VCaP (cell line): Measurements from ENCODE around the gene CKB.

Experiments used
- H3K27ac ChIP-seq: fragments of 450-650 bp; 2 replicates; pipeline ENCODE4 v1.5.1; 2017
- TF ChIP-seq, protein P1 (sequence below): fragments of 450-650 bp; conservative IDR thresholded peaks from 2 replicates; pipeline ENCODE4 v1.5.1; 2017; ENCODE audit warnings: mild to moderate bottlenecking, moderate library complexity

Gene CKB

DNA sequence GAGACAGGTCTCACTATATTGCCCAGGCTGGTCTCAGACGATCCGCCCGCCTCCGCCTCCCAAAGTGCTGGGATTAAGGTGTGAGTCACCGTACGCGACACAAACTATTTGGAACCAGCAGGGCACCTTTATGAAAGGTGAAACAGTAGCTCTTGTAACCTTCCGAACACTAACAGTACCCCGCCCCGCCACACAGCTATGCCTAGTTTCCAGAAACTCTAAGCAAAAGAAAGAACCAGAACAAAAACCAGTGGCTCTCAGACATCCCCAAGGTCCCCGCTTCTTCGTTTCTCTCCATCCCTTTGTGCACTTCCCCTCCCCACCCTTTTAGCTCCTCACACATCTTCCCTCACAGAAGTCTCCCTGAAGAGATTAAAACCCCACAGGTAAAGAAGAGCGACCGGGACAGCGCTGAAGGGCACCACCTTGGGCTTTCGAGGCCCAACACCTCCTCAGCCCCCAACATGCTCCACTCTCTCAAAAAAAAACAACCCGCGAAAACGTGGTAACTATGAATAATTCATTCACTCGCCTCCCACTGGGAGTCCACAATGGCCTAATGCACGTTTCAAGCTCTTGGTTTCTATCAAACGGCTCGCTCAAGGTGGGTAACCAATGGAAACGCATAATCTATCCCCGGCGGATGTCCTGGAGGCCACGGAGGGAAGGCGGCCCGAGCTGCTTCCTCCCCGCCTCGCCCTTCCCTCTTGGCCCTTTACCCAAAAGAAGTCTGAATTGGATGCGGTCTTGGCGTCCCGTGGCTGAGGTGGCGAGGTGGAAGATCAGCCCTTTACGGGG is 39.0 kb upstream of the CKB start:
- H3K27ac ChIP-seq: peak overlapping the region; percentile 98
- TF ChIP-seq, protein P1, sequence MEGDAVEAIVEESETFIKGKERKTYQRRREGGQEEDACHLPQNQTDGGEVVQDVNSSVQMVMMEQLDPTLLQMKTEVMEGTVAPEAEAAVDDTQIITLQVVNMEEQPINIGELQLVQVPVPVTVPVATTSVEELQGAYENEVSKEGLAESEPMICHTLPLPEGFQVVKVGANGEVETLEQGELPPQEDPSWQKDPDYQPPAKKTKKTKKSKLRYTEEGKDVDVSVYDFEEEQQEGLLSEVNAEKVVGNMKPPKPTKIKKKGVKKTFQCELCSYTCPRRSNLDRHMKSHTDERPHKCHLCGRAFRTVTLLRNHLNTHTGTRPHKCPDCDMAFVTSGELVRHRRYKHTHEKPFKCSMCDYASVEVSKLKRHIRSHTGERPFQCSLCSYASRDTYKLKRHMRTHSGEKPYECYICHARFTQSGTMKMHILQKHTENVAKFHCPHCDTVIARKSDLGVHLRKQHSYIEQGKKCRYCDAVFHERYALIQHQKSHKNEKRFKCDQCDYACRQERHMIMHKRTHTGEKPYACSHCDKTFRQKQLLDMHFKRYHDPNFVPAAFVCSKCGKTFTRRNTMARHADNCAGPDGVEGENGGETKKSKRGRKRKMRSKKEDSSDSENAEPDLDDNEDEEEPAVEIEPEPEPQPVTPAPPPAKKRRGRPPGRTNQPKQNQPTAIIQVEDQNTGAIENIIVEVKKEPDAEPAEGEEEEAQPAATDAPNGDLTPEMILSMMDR: no peak

DNA sequence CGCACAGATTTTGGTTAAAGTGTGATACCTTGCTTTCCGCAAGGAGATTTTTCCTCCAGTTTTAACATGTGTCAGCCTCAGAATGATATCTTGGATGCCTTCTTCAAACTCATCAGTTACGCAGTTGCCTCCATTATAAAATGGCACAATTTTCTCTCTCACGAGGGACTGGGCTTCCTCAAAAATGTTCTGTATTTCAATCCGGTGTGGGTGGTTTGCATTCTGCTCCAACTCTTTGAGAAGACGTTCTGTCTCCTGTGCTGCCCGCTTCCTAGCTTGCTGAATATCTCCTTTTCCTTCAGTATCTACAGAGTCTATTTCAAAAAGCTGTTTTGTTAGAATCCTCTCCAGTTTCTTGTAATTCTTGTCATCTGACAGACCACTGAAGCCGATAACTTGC is 38.1 kb upstream of the CKB start:
- peak overlapping the region; percentile 98; the same call in 1 of the 2 replicates for H3K27ac ChIP-seq

DNA sequence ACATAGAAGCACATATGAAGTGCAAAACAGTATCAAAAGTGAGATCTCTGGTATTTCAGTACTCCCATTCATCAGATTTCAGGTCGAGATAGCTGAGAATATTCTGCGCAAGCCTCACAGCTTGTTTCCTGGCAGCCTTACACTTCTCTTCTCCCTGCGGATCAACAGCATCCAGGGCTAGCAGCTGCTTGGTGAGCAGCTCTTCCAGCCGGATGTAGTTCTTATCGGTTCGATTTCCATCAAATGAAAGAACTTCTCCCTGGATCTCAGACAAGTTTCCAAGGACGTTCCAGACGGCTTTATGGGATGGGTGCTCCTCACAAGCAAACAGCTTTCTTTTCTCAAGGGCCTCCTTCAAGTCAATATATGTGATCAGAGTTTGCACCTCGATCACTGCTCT is 37.1 kb upstream of the CKB start:
- H3K27ac ChIP-seq: peak overlapping the region; percentile 61

More for the DNA sequence above, 38.1 kb upstream of the CKB start:
- TF ChIP-seq, protein P1: no peak

DNA sequence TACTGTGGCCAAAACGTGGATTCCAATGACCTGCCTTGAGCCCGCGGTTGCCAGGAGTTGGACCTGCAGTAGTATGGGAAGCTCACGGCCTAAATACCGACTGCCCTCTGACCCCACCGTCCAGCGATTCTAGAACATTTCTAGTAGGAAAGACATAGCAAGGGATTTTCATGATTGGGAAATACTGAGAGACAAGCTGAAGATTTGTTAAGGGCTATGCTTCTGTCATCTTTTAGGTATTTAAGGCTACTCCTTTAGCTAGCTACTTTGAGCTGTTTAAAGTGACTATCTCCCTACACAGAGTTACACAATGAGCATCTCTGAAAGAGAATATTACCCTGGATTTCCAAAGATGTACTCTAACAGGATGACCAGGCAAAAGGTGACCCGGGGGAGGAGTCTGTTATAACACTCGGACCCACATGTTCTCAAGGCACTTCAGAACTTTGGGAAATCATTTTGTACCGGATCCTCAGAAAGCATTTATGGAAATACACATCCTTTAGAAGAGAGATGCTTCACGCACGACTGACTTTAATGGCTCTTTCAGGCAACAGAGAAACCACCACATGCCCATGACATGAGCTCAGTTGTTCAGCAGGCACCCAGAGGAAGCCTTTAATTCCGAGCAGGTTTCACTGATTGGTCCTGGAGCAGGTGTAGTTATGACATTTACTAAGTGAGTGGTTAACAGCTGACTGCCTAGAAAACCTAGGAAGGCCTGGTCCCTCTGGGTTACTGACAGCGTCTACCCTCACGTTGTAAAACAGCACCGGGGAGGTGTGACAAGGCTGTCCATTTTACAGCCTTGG is 35.6 kb upstream of the CKB start:
- TF ChIP-seq, protein P1: no peak

More for the DNA sequence above, 37.1 kb upstream of the CKB start:
- TF ChIP-seq, protein P1: no peak

DNA sequence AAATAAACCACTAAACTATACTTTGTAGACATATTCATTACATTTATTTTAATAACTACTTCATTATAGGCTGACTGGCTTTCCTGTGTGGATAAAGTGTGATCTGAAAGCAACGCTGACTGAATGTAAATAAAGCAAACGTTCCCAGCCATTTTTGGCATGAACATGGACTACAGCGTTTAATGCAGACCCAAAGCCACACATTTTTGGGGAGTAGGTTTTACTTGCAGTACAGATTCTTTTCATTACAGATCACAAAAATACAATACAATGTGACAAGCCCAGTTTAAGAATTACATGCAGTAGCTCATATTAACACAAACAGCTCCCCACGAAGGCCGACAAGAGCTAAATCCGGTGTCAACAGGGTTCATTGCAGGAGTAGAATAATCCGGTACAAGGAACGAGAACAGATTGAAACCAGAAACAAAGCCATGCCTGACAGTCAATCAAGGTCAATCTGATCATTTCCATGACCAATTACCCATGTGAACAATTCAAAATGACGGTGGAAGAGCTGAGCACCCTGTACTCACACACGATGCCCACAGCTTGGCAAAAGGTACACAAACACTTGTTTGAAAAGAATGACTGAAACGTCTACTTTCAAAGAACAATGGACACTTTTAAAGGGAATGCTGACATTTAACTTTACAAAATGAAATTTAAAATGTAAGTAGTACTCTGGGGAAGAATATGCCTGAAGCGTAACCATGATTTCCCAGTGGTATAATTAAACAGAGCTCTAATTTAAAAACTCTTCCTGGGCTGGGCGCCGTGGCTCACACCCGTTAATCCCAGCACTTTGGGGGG is 34.5 kb upstream of the CKB start:
- TF ChIP-seq, protein P1: no peak
- peak overlapping the region; percentile 61 for H3K27ac ChIP-seq

More for the DNA sequence above, 35.6 kb upstream of the CKB start:
- peak overlapping the region; percentile 61 for H3K27ac ChIP-seq

DNA sequence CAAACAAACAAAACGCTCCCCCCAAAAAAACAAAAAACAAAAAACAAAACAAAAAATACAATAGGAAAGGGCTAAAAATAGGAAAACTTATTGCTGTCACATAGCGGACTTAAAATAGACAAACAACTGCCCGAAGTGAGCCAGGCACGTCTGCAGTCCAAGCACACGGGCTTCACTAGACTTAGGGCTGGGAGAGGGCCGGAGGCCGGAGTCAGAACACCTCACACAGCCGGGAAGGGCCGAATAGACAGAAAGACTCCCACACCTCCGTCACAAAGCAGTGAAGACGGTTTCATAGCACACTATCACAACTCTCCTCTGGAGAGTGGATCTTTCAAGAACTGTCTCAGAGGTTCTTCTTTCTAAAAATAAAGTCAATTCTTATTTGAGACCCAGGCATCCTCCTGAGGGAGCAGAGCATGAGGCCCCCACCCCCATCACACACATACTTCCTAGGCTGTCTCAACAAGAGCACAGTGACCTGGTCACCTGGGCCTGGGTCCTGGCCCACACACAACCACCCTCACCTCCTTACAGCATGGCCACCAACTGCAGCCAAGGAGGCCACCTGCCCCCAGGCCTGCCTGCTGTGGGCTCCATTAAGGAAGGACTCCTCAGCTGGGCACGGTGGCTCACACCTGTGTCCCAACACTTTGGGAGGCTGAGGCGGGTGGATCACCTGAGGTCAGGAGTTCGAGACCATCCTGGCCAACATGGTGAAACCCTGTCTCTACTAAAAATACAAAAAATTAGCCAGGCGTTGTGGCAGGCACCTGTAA is 33.1 kb upstream of the CKB start:
- TF ChIP-seq, protein P1: no peak
- H3K27ac ChIP-seq: 0 out of 2 replicates have a peak overlapping the region, but pooled peaks have one; percentile 4
